ENCODE results near the gene NCAPD2. TPM values are rescaled to one million over a fixed set of nuclear protein-coding genes. Genes with fewer than 3 reads are reported as not detected.
"Not testable (repeated sequence)": the region's sequence is repeated elsewhere in the genome, so short reads cannot be mapped to it uniquely, and the experiment has no call there.

The NCAPD2 gene
- total RNA-seq, 1 donor from 2014 or later, result 96.5 TPM

GRCh38 chr12:6489449-6489848, 4.5 kb upstream of the NCAPD2 start:
- no peak for DNase-seq (ENCODE audit: extremely low spot score, unreplicated experiment)
- H3K4me3 Mint-ChIP-seq, result no peak overlapping the region
- no peak overlapping the region for H3K27ac Mint-ChIP-seq
- H3K27me3 Mint-ChIP-seq, result no peaks in the 10 kb centered on the region
- no peaks in the 10 kb centered on the region for H3K9me3 Mint-ChIP-seq
- TF ChIP-seq CTCF (conservative IDR thresholded peaks at IDR 0.05), result no peak
- peaks cover 16% of the 10 kb centered on the region for H3K36me3 Mint-ChIP-seq
- H3K4me1 Mint-ChIP-seq (ENCODE audit: unreplicated experiment), result no peaks in the 10 kb centered on the region

- H3K27me3 Mint-ChIP-seq; H3K4me3 Mint-ChIP-seq; H3K4me1 Mint-ChIP-seq (ENCODE audit: unreplicated experiment); DNase-seq (ENCODE audit: extremely low spot score, unreplicated experiment); H3K9me3 Mint-ChIP-seq: not testable (repeated sequence)
- Mint-ChIP-seq H3K27ac (peak overlapping the region; percentile 3), H3K36me3 (peaks cover 23% of the 10 kb centered on the region)
Measured at GRCh38 chr12:6490673-6491072, 3.2 kb upstream of the NCAPD2 start.

- peaks cover 7% of the 10 kb centered on the region for H3K4me1 Mint-ChIP-seq (ENCODE audit: unreplicated experiment)
- H3K27me3 Mint-ChIP-seq, result no peaks in the 10 kb centered on the region
- peak within 1 kb of the TSS; percentile 100 for H3K27ac Mint-ChIP-seq
- peak; percentile 98 for DNase-seq (ENCODE audit: extremely low spot score, unreplicated experiment)
- TF ChIP-seq CTCF (conservative IDR thresholded peaks at IDR 0.05), result no peak
- H3K9me3 Mint-ChIP-seq, result no peaks in the 10 kb centered on the region
- H3K4me3 Mint-ChIP-seq, result peak within 1 kb of the TSS; percentile 98
- H3K36me3 Mint-ChIP-seq, result peaks cover 30% of the 10 kb centered on the region
Measured at GRCh38 chr12:6492838-6493496, 935 bp upstream of the NCAPD2 start, which contains the start of gene MRPL51. Gene MRPL51, minus strand, starts transcription at chr12:6493262. Its CDS starts 126 bp downstream, at chr12:6493136.

- H3K27ac Mint-ChIP-seq, result peak overlapping the region; percentile 100
- peak overlapping the region; percentile 98 for H3K4me3 Mint-ChIP-seq
- H3K9me3 Mint-ChIP-seq, result no peaks in the 10 kb centered on the region
- peaks cover 35% of the 10 kb centered on the region for H3K36me3 Mint-ChIP-seq
- H3K4me1 Mint-ChIP-seq (ENCODE audit: unreplicated experiment), result peaks cover 7% of the 10 kb centered on the region
- H3K27me3 Mint-ChIP-seq, result no peaks in the 10 kb centered on the region
- TF ChIP-seq CTCF (conservative IDR thresholded peaks at IDR 0.05), result no peak
- DNase-seq (ENCODE audit: extremely low spot score, unreplicated experiment), result no peak
Measured at GRCh38 chr12:6494258-6494743, 399 bp downstream of the NCAPD2 start.

- Mint-ChIP-seq H3K27ac (no peak overlapping the region), H3K4me3 (peak overlapping the region; percentile 98), H3K36me3 (peaks cover 35% of the 10 kb centered on the region), H3K27me3 (no peaks in the 10 kb centered on the region), H3K9me3 (no peaks in the 10 kb centered on the region), H3K4me1 (ENCODE audit: unreplicated experiment) (peaks cover 7% of the 10 kb centered on the region)
- DNase-seq (ENCODE audit: extremely low spot score, unreplicated experiment), result no peak
- no peak for TF ChIP-seq CTCF (conservative IDR thresholded peaks at IDR 0.05)
Measured at GRCh38 chr12:6494968-6495367, 1.1 kb downstream of the NCAPD2 start.

- H3K27ac Mint-ChIP-seq; H3K27me3 Mint-ChIP-seq; H3K9me3 Mint-ChIP-seq; H3K4me1 Mint-ChIP-seq (ENCODE audit: unreplicated experiment); DNase-seq (ENCODE audit: extremely low spot score, unreplicated experiment): not testable (repeated sequence)
- peak overlapping the region; percentile 46 for H3K4me3 Mint-ChIP-seq
- H3K36me3 Mint-ChIP-seq, result peaks cover 27% of the 10 kb centered on the region
Measured at GRCh38 chr12:6497291-6497690, 3.4 kb downstream of the NCAPD2 start.

All from type B pancreatic cell (in vitro differentiated cells).